K562 (cell line): ENCODE results near the gene PTGER2. TPM values are rescaled to one million over a fixed set of nuclear protein-coding genes. Genes with fewer than 3 reads are reported as not detected.

Experiments used
- ATAC-seq: fragments of 200-7000 bp; cut with Tn5 transposase; 3 replicates; pipeline ENCODE4 v1.9.1; 2020; ENCODE audit warnings: moderate library complexity
- BruUV-seq: library from RNA; stranded (reverse); fragments of 400-500 nt; replicated peaks from 2 replicates; lab custom pipeline; 2021; lab: Mats Ljungman, UMichigan
- CTCF ChIA-PET: fragments of 300-600 bp; formaldehyde crosslinking; extraction: SDS; loops from one replicate; lab custom pipeline; 2021; ENCODE audit warnings: low intra/inter-chr PET ratio; lab: Yijun Ruan, JAX
- POLR2A ChIA-PET: fragments of 300-600, 350-650 bp; sonication (Branson Sonifier 250); formaldehyde crosslinking; extraction: SDS; loops from one replicate; lab custom pipeline; 2021; ENCODE audit warnings: antibody characterized with exemption, inconsistent platforms; lab: Yijun Ruan, JAX
- DNase-seq, 4 experiments: peaks; one replicate each; pipeline versions ENCODE4 v3.0.0 to v3.0.0-alpha.2; 2011 to 2018; ENCODE audit warnings: low spot score in 3 of 4, mixed read lengths in 3 of 4; ENCODE audit errors: extremely low read depth in 1 of 4
- FAIRE-seq: peaks from 2 replicates; lab custom pipeline; 2011; peaks lifted over from hg19 to GRCh38; lab: Jason Lieb, UNC
- H2AFZ ChIP-seq: 2 replicates; pipeline ENCODE4 v1.6.0; 2011; ENCODE audit warnings: low read depth, low read length, control low read depth, inconsistent platforms
- H3K27ac ChIP-seq: fragments of 200-600 bp; 3 replicates; pipeline ENCODE4 v1.8.0; 2011; ENCODE audit warnings: low read depth, mild to moderate bottlenecking, control low read depth, inconsistent platforms, low read length, moderate library complexity, mixed read lengths; ENCODE audit errors: extremely low read depth
- H3K27me3 ChIP-seq, 2 experiments: fragments of 300-600 bp in 1 of 2; 2 replicates in 1 of 2; 3 replicates in 1 of 2; pipeline versions ENCODE4 v1.6.0 to v1.8.0; 2011; ENCODE audit warnings: inconsistent platforms in 2 of 2, low read length in 2 of 2, mild to moderate bottlenecking in 1 of 2, mixed read lengths in 1 of 2, moderate library complexity in 1 of 2; ENCODE audit not compliant: control insufficient read depth in 2 of 2, insufficient read depth in 2 of 2
- H3K36me3 ChIP-seq: fragments of 300-600 bp; 3 replicates; pipeline ENCODE4 v1.8.0; 2011; ENCODE audit warnings: mild to moderate bottlenecking, low read length, inconsistent platforms; ENCODE audit not compliant: control insufficient read depth, insufficient read depth
- H3K4me1 ChIP-seq, 2 experiments: fragments of 200-600 bp in 1 of 2; replicated peaks in 1 of 2; 2 replicates in 1 of 2; 3 replicates in 1 of 2; pipeline versions ENCODE4 v1.5.1 to v1.8.0; 2011; ENCODE audit warnings: inconsistent platforms in 2 of 2, low read length in 2 of 2, mild to moderate bottlenecking in 1 of 2, mixed read lengths in 1 of 2, moderate library complexity in 1 of 2; ENCODE audit not compliant: control insufficient read depth in 2 of 2, insufficient read depth in 2 of 2
- H3K4me2 ChIP-seq: 2 replicates; pipeline ENCODE4 v1.6.1; 2011; ENCODE audit warnings: low read length, control low read depth, inconsistent platforms, mixed read lengths; ENCODE audit not compliant: insufficient read depth
- H3K4me3 ChIP-seq: fragments of 200-600 bp; sonication (generic), shearing (Covaris generic); 2 replicates; pipeline ENCODE4 v1.5.1; 2016; ENCODE audit warnings: control low read depth, inconsistent platforms
- H3K79me2 ChIP-seq: fragments of 200-600 bp; 3 replicates; pipeline ENCODE4 v1.8.0; 2011; ENCODE audit warnings: low read length, inconsistent platforms; ENCODE audit not compliant: control insufficient read depth, insufficient read depth
- H3K9ac ChIP-seq, 2 experiments: 2 replicates each; pipeline versions ENCODE4 v1.6.0 to v1.6.1; 2011; ENCODE audit warnings: low read depth in 2 of 2, low read length in 2 of 2, control low read depth in 1 of 2, inconsistent platforms in 1 of 2, mild to moderate bottlenecking in 1 of 2, mixed read lengths in 1 of 2; ENCODE audit not compliant: insufficient read depth in 1 of 2
- H3K9me1 ChIP-seq: one replicate; pipeline ENCODE4 v1.6.0; 2011; ENCODE audit warnings: inconsistent platforms, mild to moderate bottlenecking, low read length, moderate library complexity; ENCODE audit not compliant: control insufficient read depth, insufficient read depth
- H3K9me3 ChIP-seq: replicated peaks from 2 replicates; pipeline ENCODE4 v1.5.1; 2011; ENCODE audit warnings: low read depth, low read length, inconsistent platforms; ENCODE audit not compliant: control insufficient read depth, insufficient read depth
- H4K20me1 ChIP-seq: replicated peaks from 2 replicates; pipeline ENCODE4 v1.6.1; 2011; ENCODE audit warnings: low read length, inconsistent platforms, mixed read lengths; ENCODE audit not compliant: control insufficient read depth, insufficient read depth
- BRD9 ChIP-seq: fragments of 450-650 bp; IDR thresholded peaks from 2 replicates; pipeline ENCODE4 v1.6.1; 2018; ENCODE audit warnings: low read depth; ENCODE audit not compliant: partially characterized antibody
- C11orf30 ChIP-seq: fragments of 450-650 bp; IDR thresholded peaks from 2 replicates; pipeline ENCODE4 v1.6.1; 2016; ENCODE audit warnings: low read depth, mild to moderate bottlenecking
- CBX8 ChIP-seq: fragments of 200-600 bp; sonication (generic); IDR thresholded peaks from 2 replicates; pipeline ENCODE4 v1.6.1; 2012; ENCODE audit warnings: borderline replicate concordance, mixed run types, low read depth, mild to moderate bottlenecking, moderate library complexity, mixed read lengths, low read length, control low read depth, inconsistent platforms; ENCODE audit not compliant: poor library complexity, severe bottlenecking; ENCODE audit errors: extremely low read depth
- CSDE1 ChIP-seq, 2 experiments: fragments of 450-650 bp; IDR thresholded peaks; 2 replicates each; pipeline ENCODE4 v1.6.1; 2016; ENCODE audit warnings: mild to moderate bottlenecking in 1 of 2
- KDM4B ChIP-seq, 2 experiments: fragments of 450-650 bp in 1 of 2; sonication (generic) in 1 of 2; IDR thresholded peaks; 2 replicates each; pipeline ENCODE4 v1.6.1; 2016 to 2017; ENCODE audit warnings: borderline replicate concordance in 2 of 2, antibody characterized with exemption in 1 of 2, low read depth in 1 of 2, mild to moderate bottlenecking in 1 of 2
- KLF1 ChIP-seq: fragments of 450-650 bp; IDR thresholded peaks from 2 replicates; pipeline ENCODE4 v1.6.1; 2016; ENCODE audit warnings: missing genetic modification characterization, missing compliant biosample characterization
- MAFF ChIP-seq: IDR thresholded peaks from 2 replicates; pipeline ENCODE4 v1.6.1; 2012; ENCODE audit warnings: low read length, improper control_type of control experiment
- MAFG ChIP-seq: fragments of 450-650 bp; conservative IDR thresholded peaks from 2 replicates; pipeline ENCODE4 v1.6.1; 2016; ENCODE audit warnings: missing genetic modification characterization, missing compliant biosample characterization
- MAFK ChIP-seq: IDR thresholded peaks from 2 replicates; pipeline ENCODE4 v1.6.1; 2011; ENCODE audit warnings: low read length, improper control_type of control experiment
- MYBL2 ChIP-seq, 2 experiments: fragments of 450-650 bp in 1 of 2; sonication (generic) in 1 of 2; formaldehyde crosslinking in 1 of 2; IDR thresholded peaks; 2 replicates each; pipeline versions ENCODE4 v1.6.1 to v1.8.1; 2017 to 2022; ENCODE audit warnings: borderline replicate concordance in 1 of 2, inconsistent platforms in 1 of 2, low read depth in 1 of 2, mild to moderate bottlenecking in 1 of 2, missing genetic modification reagents in 1 of 2, moderate library complexity in 1 of 2
- NR2C2 ChIP-seq, 2 experiments: fragments of 200-800 bp in 1 of 2; sonication (Bioruptor generic) in 1 of 2; sonication (generic) in 1 of 2; formaldehyde crosslinking in 1 of 2; IDR thresholded peaks; 2 replicates each; pipeline versions ENCODE4 v1.6.1 to v1.8.0; 2016 to 2022; ENCODE audit warnings: mild to moderate bottlenecking in 1 of 2, missing compliant biosample characterization in 1 of 2, missing genetic modification characterization in 1 of 2, missing genetic modification reagents in 1 of 2
- RBM17 ChIP-seq: fragments of 200-400 bp; formaldehyde crosslinking; IDR thresholded peaks from 2 replicates; pipeline ENCODE4 v1.6.1; 2017; ENCODE audit warnings: low read depth, mild to moderate bottlenecking, low read length, borderline replicate concordance
- ZNF143 ChIP-seq: sonication (generic); formaldehyde crosslinking; IDR thresholded peaks from 2 replicates; pipeline ENCODE4 v1.9.0; 2022; ENCODE audit warnings: mild to moderate bottlenecking, missing genetic modification reagents
- ZNF316 ChIP-seq: fragments of 450-650 bp; IDR thresholded peaks from 2 replicates; pipeline ENCODE4 v1.6.1; 2016
- ZNF766 ChIP-seq: fragments of 200-800 bp; sonication (Bioruptor generic); conservative IDR thresholded peaks from 2 replicates; pipeline ENCODE4 v1.6.1; 2016; ENCODE audit warnings: missing genetic modification characterization, missing compliant biosample characterization
- WGBS: fragments of 100-300 bp; shearing (Covaris generic); methylation state at CpG from one replicate; pipeline ENCODE4 v1.1.6; 2016; ENCODE audit warnings: low coverage, mixed read lengths; ENCODE audit not compliant: insufficient coverage; ENCODE audit errors: missing lambda C conversion rate; 5-methylcytosine and 5-hydroxymethylcytosine counted together
- in situ Hi-C: fragments of 300-500 bp; cut with MboI; formaldehyde crosslinking; loops from 4 replicates; pipeline ENCODE4 v1.15.0; 2018; ENCODE audit warnings: inconsistent platforms, mixed read lengths
- intact Hi-C: fragments of 100-400 bp; cut with micrococcal nuclease; formaldehyde crosslinking; loops from 2 replicates; pipeline ENCODE4 v1.14.2; 2022
- polyA plus RNA-seq, 8 experiments: library from polyadenylated mRNA; depleted of rRNA in 4 of 8; stranded (reverse) in 5 of 8; unstranded in 3 of 8; fragments of >200 nt; fragmentation: Nextera tagmentation in 2 of 8; fragmentation: Illumina TruSeq in 1 of 8; extraction: Ambion mirVana in 2 of 8; extraction: Trizol in 1 of 8; gene quantifications; 2 replicates each; pipeline versions ENCODE4 v1.2.1 to v1.2.3, GENCODE V29; 2011 to 2014; ENCODE audit warnings: inconsistent platforms in 1 of 8, missing spikeins in 1 of 8
- total RNA-seq, 7 experiments: library from RNA; depleted of rRNA in 6 of 7; stranded (reverse); fragments of >200 nt in 6 of 7; fragmentation: Illumina TruSeq in 2 of 7; extraction: Trizol in 2 of 7; gene quantifications; 2 replicates each; pipeline versions ENCODE4 v1.2.1 to v1.2.3, GENCODE V29; 2011 to 2021; ENCODE audit warnings: low replicate concordance in 1 of 7
- TF ChIP-seq, protein P1 (sequence below): sonication (generic); formaldehyde crosslinking; IDR thresholded peaks from 2 replicates; pipeline ENCODE4 v1.8.1; 2023; ENCODE audit warnings: mild to moderate bottlenecking, missing genetic modification reagents

PTGER2 gene
- total and polyA plus RNA-seq, 9 of the 15 experiments (the other 6 are each of a cell fraction or from before 2014, with no cell fraction given) = not detected

DNA sequence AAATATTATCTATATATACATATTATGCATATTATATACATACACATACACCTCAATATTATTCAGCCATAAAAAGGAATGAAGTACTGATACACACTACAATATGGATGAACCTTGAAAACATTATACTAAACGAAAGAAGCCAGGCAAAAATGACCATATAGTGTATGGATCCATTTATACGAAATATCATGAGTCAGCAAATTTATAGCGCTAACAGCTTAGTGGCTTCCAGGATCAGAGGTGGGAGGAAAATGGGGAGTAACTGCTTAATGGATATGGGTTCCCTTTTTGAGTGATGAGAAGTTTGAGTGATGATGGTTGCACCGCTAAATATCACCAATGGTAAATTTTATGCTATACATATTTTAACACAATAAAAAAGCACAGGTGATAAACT is 32.7 kb downstream of the PTGER2 start:
- CTCF ChIA-PET = no interaction called here
- POLR2A ChIA-PET = no interaction called here
- H3K27me3 ChIP-seq = no peaks in the 10 kb centered on the region
- TF ChIP-seq MAFG (tag) (peak; percentile 92), MAFF (peak; percentile 98), C11orf30 (peak; percentile 91), ZNF316 (peak; percentile 97), BRD9 (no peak), CBX8 (no peak), MAFK (peak; percentile 99)
- TF ChIP-seq, all 486 proteins: peak for 5
- H3K9ac ChIP-seq = no peak overlapping the region
- H3K4me2 ChIP-seq = no peak overlapping the region
- intact Hi-C loops = no loop called here
- no peak overlapping the region for H3K27ac ChIP-seq
- H3K4me3 ChIP-seq = no peak overlapping the region
- H3K9me1 ChIP-seq = no peaks in the 10 kb centered on the region
- H3K36me3 ChIP-seq = no peaks in the 10 kb centered on the region
- BruUV-seq = no TSS peak
- no peak for FAIRE-seq
- 0% methylated on average over 3 of the region's 4 CpGs for WGBS
- H4K20me1 ChIP-seq = no peaks in the 10 kb centered on the region
- no peak for DNase-seq
- no peak overlapping the region for H2AFZ ChIP-seq
- no peaks in the 10 kb centered on the region for H3K4me1 ChIP-seq
- no peaks in the 10 kb centered on the region for H3K9me3 ChIP-seq
- H3K79me2 ChIP-seq = no peaks in the 10 kb centered on the region
- in situ Hi-C loops = no loop called here
- no peak for ATAC-seq

DNA sequence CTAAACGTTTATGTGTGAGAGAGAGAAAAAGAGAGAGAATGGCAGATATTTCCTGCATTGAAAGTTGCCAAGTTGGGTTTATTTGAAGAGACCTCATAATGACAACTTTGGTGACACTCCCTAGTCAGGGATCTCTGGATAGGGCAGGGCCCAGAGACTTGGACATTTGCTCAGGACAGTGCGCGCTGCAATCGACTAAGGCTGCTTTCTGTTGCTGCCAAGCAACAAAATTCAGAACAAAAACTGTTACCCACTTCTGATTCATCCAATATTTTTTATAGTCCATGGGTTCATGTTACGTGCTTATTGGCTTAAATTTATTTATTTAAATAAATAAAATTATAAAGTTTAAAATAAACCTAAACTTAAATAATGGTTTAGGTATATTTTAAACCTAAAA is 34.2 kb downstream of the PTGER2 start:
- Histone ChIP-seq H4K20me1 (no peaks in the 10 kb centered on the region), H3K27ac (no peak overlapping the region), H3K4me3 (no peak overlapping the region), H2AFZ (no peak overlapping the region), H3K9me1 (no peaks in the 10 kb centered on the region), H3K4me1 (no peaks in the 10 kb centered on the region), H3K36me3 (no peaks in the 10 kb centered on the region), H3K79me2 (no peaks in the 10 kb centered on the region), H3K9me3 (no peaks in the 10 kb centered on the region), H3K27me3 (no peaks in the 10 kb centered on the region), H3K4me2 (no peak overlapping the region), H3K9ac (no peak overlapping the region)
- in situ Hi-C loops (no loop called here), intact Hi-C loops (no loop called here)
- ChIA-PET CTCF (no interaction called here), POLR2A (no interaction called here)
- no peak for ATAC-seq
- DNase-seq = no peak
- no peak for FAIRE-seq
- WGBS = 15% methylated on average over 5 of the region's 5 CpGs
- no TSS peak for BruUV-seq
- no peak for TF ChIP-seq MYBL2 (IDR thresholded peaks at IDR 0.05; ENCODE audit: low read depth)
- no peak for TF ChIP-seq MYBL2 (CRISPR knock-in tag; IDR thresholded peaks at IDR 0.05; ENCODE audit: borderline replicate concordance)
- no peak for TF ChIP-seq RBM17
- TF ChIP-seq, protein P1, sequence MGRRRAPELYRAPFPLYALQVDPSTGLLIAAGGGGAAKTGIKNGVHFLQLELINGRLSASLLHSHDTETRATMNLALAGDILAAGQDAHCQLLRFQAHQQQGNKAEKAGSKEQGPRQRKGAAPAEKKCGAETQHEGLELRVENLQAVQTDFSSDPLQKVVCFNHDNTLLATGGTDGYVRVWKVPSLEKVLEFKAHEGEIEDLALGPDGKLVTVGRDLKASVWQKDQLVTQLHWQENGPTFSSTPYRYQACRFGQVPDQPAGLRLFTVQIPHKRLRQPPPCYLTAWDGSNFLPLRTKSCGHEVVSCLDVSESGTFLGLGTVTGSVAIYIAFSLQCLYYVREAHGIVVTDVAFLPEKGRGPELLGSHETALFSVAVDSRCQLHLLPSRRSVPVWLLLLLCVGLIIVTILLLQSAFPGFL = no peak
- TF ChIP-seq CSDE1 (IDR thresholded peaks at IDR 0.05) = no peak
- TF ChIP-seq ZNF143 (CRISPR knock-in tag) = no peak
- no peak for TF ChIP-seq KLF1 (tag)
- no peak for TF ChIP-seq NR2C2 (CRISPR knock-in tag; IDR thresholded peaks at IDR 0.05)
- no peak for TF ChIP-seq NR2C2 (tag; IDR thresholded peaks at IDR 0.05)
- TF ChIP-seq ZNF766 = no peak
- no peak for TF ChIP-seq KDM4B (IDR thresholded peaks at IDR 0.05; ENCODE audit: borderline replicate concordance in 2 of 2, low read depth in 1 of 2)
